ENCODE data around the gene UBASH3A.

Gene UBASH3A

GRCh38 chr21:42445311-42445710, 41.6 kb downstream of the UBASH3A start:
- no peak overlapping the region for H3K27ac ChIP-seq
- no peak for TF ChIP-seq ZFX (IDR thresholded peaks at IDR 0.05)
- TF ChIP-seq CTCF (conservative IDR thresholded peaks at IDR 0.05): no peak

GRCh38 chr21:42446531-42446930, 42.8 kb downstream of the UBASH3A start:
- TF ChIP-seq ZFX (IDR thresholded peaks at IDR 0.05): no peak
- TF ChIP-seq CTCF (conservative IDR thresholded peaks at IDR 0.05): no peak
- no peak overlapping the region for H3K27ac ChIP-seq

- no peak overlapping the region for H3K27ac ChIP-seq
- TF ChIP-seq ZFX (IDR thresholded peaks at IDR 0.05) (no peak), CTCF (conservative IDR thresholded peaks at IDR 0.05) (no peak)
These were observed 43.5 kb downstream of the UBASH3A start for GRCh38 chr21:42447182-42447581.

GRCh38 chr21:42447732-42448131, 44.0 kb downstream of the UBASH3A start:
- no peak overlapping the region for H3K27ac ChIP-seq
- TF ChIP-seq CTCF (conservative IDR thresholded peaks at IDR 0.05) (no peak), ZFX (IDR thresholded peaks at IDR 0.05) (no peak)

- no peak for TF ChIP-seq CTCF (conservative IDR thresholded peaks at IDR 0.05)
- no peak for TF ChIP-seq ZFX (IDR thresholded peaks at IDR 0.05)
- H3K27ac ChIP-seq: no peak overlapping the region
These were observed 45.0 kb downstream of the UBASH3A start for GRCh38 chr21:42448686-42449085.

GRCh38 chr21:42451941-42452340, 48.2 kb downstream of the UBASH3A start:
- TF ChIP-seq CTCF (conservative IDR thresholded peaks at IDR 0.05): no peak
- TF ChIP-seq ZFX (IDR thresholded peaks at IDR 0.05): no peak

GRCh38 chr21:42452401-42453223, 48.9 kb downstream of the UBASH3A start:
- no peak overlapping the region for H3K27ac ChIP-seq

More at GRCh38 chr21:42451941-42452340, 48.2 kb downstream of the UBASH3A start:
- H3K27ac ChIP-seq: no peak overlapping the region

More at GRCh38 chr21:42452401-42453223, 48.9 kb downstream of the UBASH3A start:
- TF ChIP-seq CTCF (conservative IDR thresholded peaks at IDR 0.05): no peak
- TF ChIP-seq ZFX (IDR thresholded peaks at IDR 0.05): no peak
